H1 (cell line): ENCODE data around the gene TXLNB.
"Not testable (repeated sequence)": the region's sequence is repeated elsewhere in the genome, so short reads cannot be mapped to it uniquely, and the experiment has no call there.

Source experiments
- ATF2 ChIP-seq: IDR thresholded peaks from 2 replicates; pipeline ENCODE4 v1.6.1; 2012; ENCODE audit warnings: low read length, inconsistent platforms
- CTCF ChIP-seq, 3 experiments: IDR thresholded peaks; 1 replicate in 2 of 3; 2 replicates in 1 of 3; pipeline versions ENCODE4 v1.5.1 to v1.6.1; 2011; ENCODE audit warnings: low read length in 3 of 3, mild to moderate bottlenecking in 3 of 3, inconsistent platforms in 2 of 3, low read depth in 1 of 3, moderate library complexity in 1 of 3; ENCODE audit not compliant: insufficient read depth in 1 of 3; ENCODE audit errors: control extremely low read depth in 1 of 3
- GABPA ChIP-seq: IDR thresholded peaks from 2 replicates; pipeline ENCODE4 v1.6.1; 2011; ENCODE audit warnings: mild to moderate bottlenecking, low read length, moderate library complexity, borderline replicate concordance; ENCODE audit not compliant: insufficient read depth
- HDAC6 ChIP-seq: IDR thresholded peaks from one replicate; pipeline ENCODE4 v1.7.1; 2012; ENCODE audit warnings: low read depth, mild to moderate bottlenecking, inconsistent platforms, low read length, moderate library complexity
- POLR2A ChIP-seq, 2 experiments: IDR thresholded peaks; 1 replicate in 1 of 2; 2 replicates in 1 of 2; pipeline ENCODE4 v1.6.1; 2011; ENCODE audit warnings: low read depth in 2 of 2, low read length in 2 of 2, mild to moderate bottlenecking in 2 of 2; ENCODE audit errors: control extremely low read depth in 1 of 2
- POLR2AphosphoS5 ChIP-seq: IDR thresholded peaks from 2 replicates; pipeline ENCODE4 v1.6.1; 2011; ENCODE audit warnings: low read depth, low read length
- RAD21 ChIP-seq, 2 experiments: IDR thresholded peaks in 1 of 2; conservative IDR thresholded peaks in 1 of 2; 2 replicates each; pipeline ENCODE4 v1.6.1; 2011; ENCODE audit warnings: low read depth in 2 of 2, low read length in 2 of 2, improper control_type of control experiment in 1 of 2, inconsistent platforms in 1 of 2, mild to moderate bottlenecking in 1 of 2, moderate library complexity in 1 of 2
- TAF1 ChIP-seq: IDR thresholded peaks from 2 replicates; pipeline ENCODE4 v1.6.1; 2011; ENCODE audit warnings: mild to moderate bottlenecking, low read depth, low read length
- TEAD4 ChIP-seq: IDR thresholded peaks from 2 replicates; pipeline ENCODE4 v1.6.1; 2012; ENCODE audit warnings: low read depth, low read length, inconsistent platforms, mixed read lengths
- USF2 ChIP-seq: IDR thresholded peaks from 2 replicates; pipeline ENCODE4 v1.6.1; 2011; ENCODE audit warnings: low read length, improper control_type of control experiment

DNA sequence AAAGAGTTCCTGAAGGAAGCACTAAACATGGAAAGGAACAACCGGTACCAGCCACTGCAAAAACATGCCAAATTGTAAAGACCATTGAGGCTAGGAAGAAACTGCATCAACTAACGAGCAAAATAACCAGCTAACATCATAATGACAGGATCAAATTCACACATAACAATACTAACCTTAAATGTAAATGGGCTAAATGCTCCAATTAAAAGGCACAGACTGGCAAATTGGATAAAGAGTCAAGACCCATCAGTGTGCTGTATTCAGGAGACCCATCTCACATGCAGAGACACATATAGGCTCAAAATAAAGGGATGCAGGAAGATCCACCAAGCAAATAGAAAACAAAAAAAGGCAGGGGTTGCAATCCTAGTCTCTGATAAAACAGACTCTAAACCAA, 79.3 kb downstream of the TXLNB start:
- TF ChIP-seq POLR2AphosphoS5; POLR2A (IDR thresholded peaks at IDR 0.05; ENCODE audit: control extremely low read depth in 1 of 2, low read depth in 2 of 2, low read length in 2 of 2); CTCF (IDR thresholded peaks at IDR 0.05; ENCODE audit: control extremely low read depth in 1 of 3, insufficient read depth in 1 of 3, low read depth in 1 of 3, low read length in 3 of 3); USF2; ATF2; TEAD4; GABPA; TAF1; HDAC6; RAD21 (IDR thresholded peaks at IDR 0.05 in 1 of 2, conservative IDR thresholded peaks at IDR 0.05 in 1 of 2; ENCODE audit: low read depth in 2 of 2, low read length in 2 of 2): not testable (repeated sequence)
